HUES64 (cell line): ENCODE results near the gene CYP4F11.
"Not testable (repeated sequence)": the region's sequence is repeated elsewhere in the genome, so short reads cannot be mapped to it uniquely, and the experiment has no call there.

Experiments
- H3K27ac ChIP-seq: 2 replicates; pipeline ENCODE4 v1.7.0; 2013; ENCODE audit warnings: low read depth, low read length, inconsistent platforms
- H3K27me3 ChIP-seq: 2 replicates; pipeline ENCODE4 v1.6.1; 2013; ENCODE audit warnings: mild to moderate bottlenecking, low read length; ENCODE audit not compliant: insufficient read depth
- H3K36me3 ChIP-seq: 2 replicates; pipeline ENCODE4 v1.6.1; 2013; ENCODE audit warnings: mild to moderate bottlenecking, low read length; ENCODE audit not compliant: insufficient read depth
- H3K4me1 ChIP-seq: 2 replicates; pipeline ENCODE4 v1.6.1; 2013; ENCODE audit warnings: mild to moderate bottlenecking, low read length, moderate library complexity; ENCODE audit not compliant: insufficient read depth
- H3K4me3 ChIP-seq: 2 replicates; pipeline ENCODE4 v1.5.1; 2013; ENCODE audit warnings: mild to moderate bottlenecking, low read length, moderate library complexity
- H3K9ac ChIP-seq: 2 replicates; pipeline ENCODE4 v1.6.1; 2013; ENCODE audit warnings: mild to moderate bottlenecking, low read depth, low read length
- H3K9me3 ChIP-seq: 2 replicates; pipeline ENCODE4 v1.6.1; 2013; ENCODE audit warnings: low read depth, low read length; ENCODE audit not compliant: insufficient read depth
- WGBS: fragments of 150-250, 120-280 bp; methylation state at CpG from one replicate; pipeline ENCODE4 v1.1.7; 2013; ENCODE audit warnings: missing lambda C conversion rate; 5-methylcytosine and 5-hydroxymethylcytosine counted together

Gene CYP4F11

GRCh38 chr19:15874821-15875474 is 59.4 kb downstream of the CYP4F11 start:
- Histone ChIP-seq H3K4me1 (no peaks in the 10 kb centered on the region), H3K9me3 (peaks cover 82% of the 10 kb centered on the region), H3K27ac (no peak overlapping the region), H3K9ac (no peak overlapping the region), H3K4me3 (no peak overlapping the region), H3K27me3 (no peaks in the 10 kb centered on the region), H3K36me3 (no peaks in the 10 kb centered on the region)
- WGBS, result 75% methylated on average over 3 of the region's 4 CpGs

- WGBS, result 80% methylated on average over 6 of the region's 6 CpGs
- H3K4me1 ChIP-seq, H3K36me3 ChIP-seq, H3K27me3 ChIP-seq, H3K9ac ChIP-seq, H3K4me3 ChIP-seq, H3K27ac ChIP-seq: not testable (repeated sequence)
- H3K9me3 ChIP-seq, result peaks cover 81% of the 10 kb centered on the region
Observed at GRCh38 chr19:15873771-15874170, 60.6 kb downstream of the CYP4F11 start.

- no peak overlapping the region for H3K9ac ChIP-seq
- 90% methylated on average over 11 of the region's 11 CpGs for WGBS
- H3K4me3 ChIP-seq, result no peak overlapping the region
Observed at GRCh38 chr19:15871570-15871969, 62.8 kb downstream of the CYP4F11 start.

GRCh38 chr19:15869873-15870272 is 64.5 kb downstream of the CYP4F11 start:
- WGBS, result 73% methylated on average over 9 of the region's 9 CpGs
- Histone ChIP-seq H3K27ac (no peak overlapping the region), H3K4me1 (no peaks in the 10 kb centered on the region), H3K4me3 (no peak overlapping the region), H3K9me3 (peaks cover 80% of the 10 kb centered on the region), H3K36me3 (no peaks in the 10 kb centered on the region), H3K27me3 (no peaks in the 10 kb centered on the region), H3K9ac (no peak overlapping the region)

More at GRCh38 chr19:15871570-15871969, 62.8 kb downstream of the CYP4F11 start:
- no peaks in the 10 kb centered on the region for H3K36me3 ChIP-seq
- no peak overlapping the region for H3K27ac ChIP-seq
- H3K9me3 ChIP-seq, result peaks cover 77% of the 10 kb centered on the region
- H3K27me3 ChIP-seq, result no peaks in the 10 kb centered on the region
- H3K4me1 ChIP-seq, result no peaks in the 10 kb centered on the region

GRCh38 chr19:15869109-15869555 is 65.2 kb downstream of the CYP4F11 start:
- peaks cover 79% of the 10 kb centered on the region for H3K9me3 ChIP-seq
- 61% methylated on average over 3 of the region's 3 CpGs for WGBS
- no peaks in the 10 kb centered on the region for H3K36me3 ChIP-seq
- no peak overlapping the region for H3K27ac ChIP-seq
- H3K4me3 ChIP-seq, result no peak overlapping the region
- no peak overlapping the region for H3K9ac ChIP-seq
- no peaks in the 10 kb centered on the region for H3K4me1 ChIP-seq
- H3K27me3 ChIP-seq, result no peaks in the 10 kb centered on the region

GRCh38 chr19:15866636-15867035 is 67.7 kb downstream of the CYP4F11 start:
- Histone ChIP-seq H3K4me3 (no peak overlapping the region), H3K36me3 (no peaks in the 10 kb centered on the region), H3K27ac (no peak overlapping the region), H3K9ac (no peak overlapping the region), H3K9me3 (peaks cover 79% of the 10 kb centered on the region), H3K4me1 (no peaks in the 10 kb centered on the region), H3K27me3 (no peaks in the 10 kb centered on the region)
- 55% methylated on average over 5 of the region's 5 CpGs for WGBS

GRCh38 chr19:15864824-15865223 is 69.5 kb downstream of the CYP4F11 start:
- Histone ChIP-seq H3K9ac (no peak overlapping the region), H3K27ac (no peak overlapping the region), H3K36me3 (no peaks in the 10 kb centered on the region), H3K4me1 (no peaks in the 10 kb centered on the region), H3K9me3 (peaks cover 79% of the 10 kb centered on the region), H3K4me3 (no peak overlapping the region), H3K27me3 (no peaks in the 10 kb centered on the region)
- 77% methylated on average over 5 of the region's 5 CpGs for WGBS

- Histone ChIP-seq H3K9ac (no peak overlapping the region), H3K27me3 (no peaks in the 10 kb centered on the region), H3K36me3 (no peaks in the 10 kb centered on the region), H3K4me3 (no peak overlapping the region), H3K9me3 (peaks cover 78% of the 10 kb centered on the region), H3K27ac (no peak overlapping the region), H3K4me1 (no peaks in the 10 kb centered on the region)
- 89% methylated on average over 8 of the region's 8 CpGs for WGBS
Observed at GRCh38 chr19:15863272-15863671, 71.1 kb downstream of the CYP4F11 start.

- no peak overlapping the region for H3K9ac ChIP-seq
- peaks cover 80% of the 10 kb centered on the region for H3K9me3 ChIP-seq
- no peaks in the 10 kb centered on the region for H3K4me1 ChIP-seq
- H3K36me3 ChIP-seq, result no peaks in the 10 kb centered on the region
- 72% methylated on average over 7 of the region's 7 CpGs for WGBS
- H3K27me3 ChIP-seq, result no peaks in the 10 kb centered on the region
- no peak overlapping the region for H3K27ac ChIP-seq
- H3K4me3 ChIP-seq, result no peak overlapping the region
Observed at GRCh38 chr19:15862444-15862843, 71.9 kb downstream of the CYP4F11 start.
